Endometrium (tissue), 2 donors: Measurements from ENCODE around the gene FOXRED1.
"Not testable (repeated sequence)": the region's sequence is repeated elsewhere in the genome, so short reads cannot be mapped to it uniquely, and the experiment has no call there.

Experiments
- FAIRE-seq: peaks from 2 replicates; lab custom pipeline; 2012; peaks lifted over from hg19 to GRCh38; lab: Jason Lieb, UNC
- donor health status: control.
- donor health status: control.

FOXRED1 gene

GRCh38 chr11:126277780-126278179, 8.8 kb downstream of the FOXRED1 start:
- no peak for FAIRE-seq

DNA sequence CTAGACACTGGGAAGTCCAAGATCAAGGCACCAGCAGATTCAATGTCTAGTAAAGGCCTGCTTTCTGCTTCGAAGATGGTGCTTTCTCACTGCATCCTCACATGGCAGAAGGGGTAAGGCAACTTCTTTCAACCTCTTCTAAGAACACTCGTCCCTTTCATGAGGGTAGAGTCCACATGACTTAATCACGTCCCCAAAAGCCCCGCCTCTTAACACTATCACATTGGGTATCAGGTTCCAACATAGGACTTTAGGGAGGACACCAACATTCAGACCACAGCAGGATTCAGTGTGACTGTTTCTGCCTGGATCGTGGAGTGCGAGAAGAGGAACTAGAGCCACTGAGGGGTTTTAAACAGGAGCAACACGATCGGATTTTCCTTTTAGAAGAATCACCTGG, 10.2 kb downstream of the FOXRED1 start:
- no peak for FAIRE-seq

- no peak for FAIRE-seq
Measured at GRCh38 chr11:126280595-126280994, 11.6 kb downstream of the FOXRED1 start.

DNA sequence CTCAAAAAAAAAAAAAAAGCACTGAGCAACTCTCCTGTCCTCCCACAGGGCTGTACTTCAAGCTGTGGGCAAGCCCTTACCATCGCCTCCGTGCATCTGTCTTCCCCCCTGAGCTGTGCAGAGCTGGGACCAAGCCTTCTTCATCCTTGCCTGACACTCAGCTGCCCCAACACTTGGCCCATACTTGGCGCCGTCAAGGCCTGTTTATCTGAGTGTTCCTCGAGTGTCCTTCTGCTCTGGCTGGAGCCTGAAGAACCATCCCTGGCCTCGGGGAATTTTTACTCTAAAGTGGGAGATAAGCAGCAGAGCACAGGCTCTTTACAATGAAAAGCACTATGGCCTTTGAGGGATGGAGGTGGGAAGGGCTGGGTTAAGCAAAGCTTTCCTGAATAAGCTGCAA, 12.3 kb downstream of the FOXRED1 start:
- FAIRE-seq: no peak

DNA sequence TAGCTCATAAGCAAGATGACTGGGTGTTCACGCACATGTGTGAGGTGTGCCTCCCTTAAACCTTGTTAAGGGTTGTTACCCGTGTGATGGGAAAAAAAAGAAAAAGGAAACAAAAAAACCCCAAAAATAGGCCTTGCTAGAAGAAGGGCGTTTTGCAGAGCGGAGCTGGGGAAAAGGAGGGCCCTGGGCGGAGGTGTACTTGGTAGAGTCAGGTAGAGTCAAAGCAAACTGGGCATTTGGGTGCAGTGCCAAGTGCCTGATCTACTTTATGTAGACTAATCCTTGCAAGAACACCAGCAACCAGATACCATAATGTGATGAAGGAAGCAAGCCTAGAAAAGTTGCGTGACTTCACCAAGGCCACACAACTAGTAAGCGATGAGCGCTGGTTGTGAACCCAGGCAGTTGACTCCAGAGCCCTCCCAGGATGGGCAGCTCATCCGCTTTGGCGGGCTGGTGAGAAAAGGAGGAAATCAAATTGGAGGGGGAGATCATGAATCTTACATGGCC, 12.8 kb downstream of the FOXRED1 start:
- no peak for FAIRE-seq

- no peak for FAIRE-seq
Measured at GRCh38 chr11:126282361-126282735, 13.4 kb downstream of the FOXRED1 start.

DNA sequence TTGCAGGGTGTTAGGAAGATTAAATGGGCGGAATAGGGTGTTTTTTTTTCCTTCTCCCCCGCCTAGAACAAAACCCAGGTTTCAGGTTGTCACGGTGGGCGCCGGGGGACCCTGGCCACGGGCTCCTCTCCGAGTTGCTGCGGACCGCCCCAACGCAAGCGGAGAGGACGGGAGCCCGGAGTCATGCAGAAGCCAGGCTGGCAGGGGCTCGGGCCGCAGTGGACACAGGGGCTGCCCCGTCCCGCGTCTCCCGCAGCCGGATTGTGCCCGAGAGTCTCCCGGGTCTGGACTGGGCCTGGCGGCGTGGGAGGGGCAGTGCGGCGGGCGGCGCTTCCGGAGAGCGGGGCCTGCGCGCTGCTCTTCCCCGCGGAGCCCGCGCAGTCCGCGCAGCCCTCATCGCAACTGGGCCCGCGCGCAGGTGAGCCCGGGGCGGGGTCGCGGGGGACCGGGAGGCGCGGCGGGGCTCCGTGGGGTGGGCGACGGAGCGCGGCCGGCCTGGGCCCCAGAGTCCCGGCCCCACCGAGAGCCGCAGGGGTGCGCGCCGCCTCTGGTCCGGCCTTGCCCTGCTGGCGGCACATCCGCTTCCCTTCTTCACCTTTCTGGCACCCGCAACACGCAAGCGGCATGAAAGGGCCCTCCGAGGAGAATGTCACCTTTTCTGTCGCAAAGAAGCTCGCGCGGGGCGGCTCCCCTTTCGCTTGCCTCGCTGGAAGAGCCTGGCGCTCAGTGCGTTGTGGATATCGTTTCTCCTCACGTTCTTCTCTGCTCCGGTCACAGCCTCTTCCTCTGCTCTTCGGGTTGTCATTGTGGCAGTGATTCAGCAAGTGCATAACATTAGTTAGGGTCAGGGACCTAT, 14.0 kb downstream of the FOXRED1 start, which contains the start of gene TIRAP:
TIRAP (plus strand) TSS at position 358 of the 856 bp plus-strand sequence. CDS start 7,802 bp downstream, outside the sequence.
- FAIRE-seq: no peak

GRCh38 chr11:126284829-126285228, 15.9 kb downstream of the FOXRED1 start:
- no peak for FAIRE-seq

DNA sequence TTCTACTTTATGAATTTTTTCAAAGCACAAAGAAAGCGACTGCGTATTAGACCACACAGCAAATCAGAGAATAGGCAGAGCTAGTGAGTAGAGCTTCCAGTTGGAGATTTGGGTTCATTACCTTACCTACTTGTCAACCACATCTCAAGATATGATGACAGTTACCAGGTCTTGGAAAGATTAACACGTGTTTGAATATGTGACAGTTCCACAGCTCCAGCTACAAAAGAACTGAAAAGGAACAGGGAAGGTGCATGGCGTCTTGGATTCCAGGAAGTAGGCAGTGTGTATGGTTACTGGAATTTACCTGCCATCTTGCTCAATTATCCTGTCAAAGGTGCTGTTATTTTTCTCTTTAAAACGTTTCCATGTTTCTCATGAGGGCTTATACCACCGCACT, 19.3 kb downstream of the FOXRED1 start:
- no peak for FAIRE-seq

DNA sequence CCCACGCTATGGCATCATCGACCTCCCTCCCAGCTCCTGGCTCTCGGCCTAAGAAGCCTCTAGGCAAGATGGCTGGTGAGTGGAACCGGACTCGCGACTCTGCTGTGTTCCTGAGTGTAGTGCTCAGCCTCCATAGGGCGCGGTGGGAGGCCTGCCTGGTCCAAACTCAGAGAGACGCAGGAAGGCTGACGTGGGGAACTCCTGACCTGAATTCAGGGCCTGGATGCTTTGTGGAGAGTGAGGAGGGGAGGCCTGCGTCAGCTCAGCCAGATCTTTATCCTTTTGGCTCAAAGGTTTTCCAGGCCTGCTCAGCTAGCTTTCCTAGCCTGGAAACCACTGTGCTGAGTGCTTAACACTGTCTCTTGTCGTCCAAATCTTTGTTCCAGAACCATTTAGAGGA, 21.9 kb downstream of the FOXRED1 start:
- no peak for FAIRE-seq

DNA sequence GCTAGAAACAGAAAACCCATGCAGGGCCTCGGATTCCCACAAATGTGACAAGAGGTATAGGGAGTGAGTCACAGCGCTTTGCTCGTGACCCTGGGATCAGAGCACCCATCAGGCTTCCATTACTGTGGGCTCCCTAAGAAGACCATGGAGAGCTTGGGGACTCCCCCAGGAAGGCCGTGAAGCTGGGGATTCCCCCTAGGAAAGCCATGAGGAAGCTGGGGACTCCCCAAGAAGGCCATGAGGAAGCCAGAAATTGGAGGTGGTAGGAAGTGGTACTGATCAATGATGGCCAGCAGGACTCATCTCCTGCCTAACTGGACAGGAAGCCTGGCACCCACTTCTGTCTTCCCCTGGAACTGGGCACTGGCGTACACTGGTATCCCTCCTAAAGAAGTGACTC, 24.8 kb downstream of the FOXRED1 start:
- FAIRE-seq: no peak

GRCh38 chr11:126297004-126297403, 28.1 kb downstream of the FOXRED1 start:
- FAIRE-seq: no peak

DNA sequence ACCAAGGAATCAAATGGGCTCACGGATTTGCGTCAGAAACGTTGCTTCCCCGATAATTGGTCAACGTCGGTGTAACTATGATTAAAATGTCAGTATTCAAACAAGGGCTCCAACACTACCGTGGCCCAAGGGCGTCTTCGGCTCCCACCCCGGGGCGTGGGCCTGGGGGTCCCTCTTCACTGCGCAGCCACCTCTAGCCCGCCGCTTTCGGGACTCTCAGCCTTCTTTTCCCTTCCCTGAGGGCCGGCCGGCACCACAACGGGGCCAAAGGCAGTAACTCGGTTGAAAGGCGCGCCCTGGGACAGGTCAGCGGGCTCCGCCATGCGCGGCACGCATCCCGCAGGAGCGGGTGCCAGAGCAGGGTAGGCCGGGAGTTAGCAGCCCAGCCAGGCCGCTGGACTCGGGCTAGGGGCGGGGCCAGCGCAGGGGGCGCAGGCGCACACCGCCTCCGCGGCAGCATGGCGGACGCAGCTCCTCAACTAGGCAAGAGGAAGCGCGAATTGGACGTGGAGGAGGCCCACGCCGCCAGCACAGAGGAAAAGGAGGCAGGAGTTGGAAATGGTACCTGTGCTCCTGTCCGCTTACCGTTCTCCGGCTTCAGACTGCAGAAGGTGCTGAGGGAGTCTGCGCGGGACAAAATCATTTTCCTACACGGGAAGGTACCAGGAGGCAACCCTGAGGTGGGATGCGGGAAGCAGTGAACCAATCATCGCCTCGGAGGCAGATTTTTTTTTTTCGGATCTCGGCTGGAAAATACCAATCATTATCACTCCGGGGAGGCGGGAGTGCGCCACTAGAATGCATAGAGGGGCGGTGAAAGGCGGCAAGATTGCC, 34.9 kb downstream of the FOXRED1 start, which contains the start of gene DCPS:
DCPS (plus strand) TSS at position 438 of the 834 bp plus-strand sequence; CDS start at position 459, 21 bp downstream.
- no peak for FAIRE-seq

- no peak for FAIRE-seq
Measured at GRCh38 chr11:126304457-126305075, 35.6 kb downstream of the FOXRED1 start.

DNA sequence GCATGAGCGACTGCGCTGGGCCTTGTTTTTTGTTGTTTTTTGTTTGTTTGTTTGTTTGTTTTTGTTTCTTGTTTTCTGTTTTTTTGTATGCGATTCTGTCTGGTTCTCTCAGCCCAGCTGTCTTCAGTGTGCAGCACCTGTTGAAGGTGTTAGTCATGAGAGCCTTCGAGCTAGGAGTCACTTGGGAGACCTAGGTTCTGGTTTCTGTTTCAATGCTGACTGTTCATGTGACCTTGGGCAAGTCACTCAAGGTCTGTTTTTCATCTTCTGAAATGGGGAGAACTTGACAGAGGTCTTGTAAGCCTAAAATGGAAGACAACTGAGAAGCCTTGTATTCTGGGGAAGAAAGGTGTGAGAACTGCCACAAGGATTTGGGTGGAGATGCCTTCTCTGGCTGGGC, 36.7 kb downstream of the FOXRED1 start:
- FAIRE-seq: no peak

- FAIRE-seq: no peak
Measured at GRCh38 chr11:126307706-126308105, 38.8 kb downstream of the FOXRED1 start.

DNA sequence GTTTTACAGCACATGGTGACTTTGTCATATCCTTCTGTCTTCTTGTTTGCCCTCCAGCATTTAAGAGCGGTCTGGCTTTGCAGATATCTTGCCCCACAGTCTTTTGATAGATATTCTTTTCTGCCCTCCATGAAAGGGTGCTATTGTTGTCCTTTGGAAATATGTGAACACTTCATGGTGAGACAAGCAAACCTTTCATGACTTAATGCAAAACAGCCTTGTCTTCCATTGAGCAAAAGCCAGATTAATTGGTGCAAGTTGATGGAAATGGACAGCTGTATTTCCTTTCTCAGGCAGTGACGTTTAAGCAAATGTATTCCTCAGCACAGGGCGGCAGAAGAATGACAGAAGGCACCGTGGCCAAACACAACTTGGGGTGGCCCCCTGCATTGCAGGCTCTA, 39.3 kb downstream of the FOXRED1 start:
- FAIRE-seq: no peak

DNA sequence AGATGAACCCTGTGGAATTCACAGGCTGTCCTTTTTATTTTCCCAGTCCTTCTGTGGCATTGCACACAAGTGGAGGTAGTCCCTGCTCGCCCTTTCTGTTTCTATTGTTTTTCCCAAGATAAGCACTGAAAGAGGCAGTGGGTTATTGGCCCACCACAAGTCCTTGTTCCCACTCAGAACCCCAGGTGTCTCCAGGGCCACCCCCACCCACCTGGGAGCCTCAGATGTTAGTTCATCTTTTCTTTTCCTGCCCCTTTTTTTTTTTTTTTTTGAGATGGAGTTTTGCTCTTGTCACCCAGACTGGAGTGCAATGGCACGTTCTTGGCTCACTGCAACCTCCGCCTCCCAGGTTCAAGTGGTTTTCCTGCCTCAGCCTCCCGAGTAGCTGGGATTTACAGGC, 39.8 kb downstream of the FOXRED1 start:
- FAIRE-seq: not testable (repeated sequence)

DNA sequence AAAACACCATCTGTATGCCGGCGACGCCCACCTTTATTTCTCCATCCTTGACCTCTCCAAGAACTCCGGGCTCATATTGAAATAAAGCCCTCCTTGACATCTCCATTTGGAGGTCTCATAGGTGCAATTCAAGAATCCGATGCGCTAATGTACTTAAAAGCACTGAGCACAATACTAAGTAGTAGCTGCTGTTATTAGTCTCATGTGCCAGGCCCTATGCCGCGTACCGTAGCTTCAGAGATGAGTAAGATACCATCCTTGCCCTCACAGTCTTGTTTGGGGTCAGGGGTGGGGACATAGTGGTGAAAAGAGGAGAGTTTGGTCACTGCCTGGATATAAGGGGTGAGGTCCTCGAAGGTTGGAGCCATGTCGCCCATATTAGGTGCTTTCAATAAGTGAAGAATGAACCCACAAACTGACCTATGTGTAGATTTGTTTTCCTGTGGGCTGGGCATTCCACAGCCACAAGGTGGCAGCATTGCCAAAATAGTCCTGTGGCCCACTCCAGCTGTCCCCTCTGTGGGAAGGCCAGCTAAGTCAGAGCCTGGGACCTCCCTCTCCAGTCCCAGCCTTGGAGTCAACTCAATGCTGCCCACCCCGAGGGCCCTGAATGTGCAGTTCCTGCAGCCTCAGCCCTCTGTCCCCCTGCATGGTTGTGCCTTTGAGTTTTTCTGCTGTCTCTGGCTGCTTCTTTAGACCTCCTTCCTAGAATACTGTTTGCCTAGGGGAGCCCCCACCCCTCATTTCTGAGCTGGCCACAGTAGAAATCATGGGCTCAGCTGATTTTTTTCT, 41.4 kb downstream of the FOXRED1 start:
- no peak for FAIRE-seq

GRCh38 chr11:126310992-126311310, 42.0 kb downstream of the FOXRED1 start:
- FAIRE-seq: no peak

GRCh38 chr11:126311401-126312291, 42.7 kb downstream of the FOXRED1 start:
- FAIRE-seq: no peak
